Umbilical cord (tissue), 1 donor: ENCODE measurements around the gene ZSCAN5C. TPM values are rescaled to one million over a fixed set of nuclear protein-coding genes. Genes with fewer than 3 reads are reported as not detected.

ENCODE experiments used
- total RNA-seq: library from RNA; depleted of rRNA; stranded (reverse); fragments of >200 nt; gene quantifications from one replicate; pipeline ENCODE4 v1.2.3, GENCODE V29; 2014; ENCODE audit warnings: low replicate concordance; ENCODE audit not compliant: insufficient read depth

ZSCAN5C gene
- total RNA-seq, 1 donor from 2014 or later, result not detected

Other genes starting within 250 kb of the ZSCAN5C start
- gene NLRP5, start 215.5 kb upstream of the ZSCAN5C start, total RNA-seq, result 0.24 TPM
- gene ZNF787, start 81.0 kb upstream of the ZSCAN5C start, total RNA-seq, result 13.2 TPM
- gene ZNF444, start 61.0 kb upstream of the ZSCAN5C start, total RNA-seq, result 15.2 TPM
- not detected for gene GALP, start 26.3 kb upstream of the ZSCAN5C start, total RNA-seq
- gene ZSCAN5B, start 4.5 kb upstream of the ZSCAN5C start, total RNA-seq, result 7.2 TPM
- gene EDDM13, start 70.5 kb downstream of the ZSCAN5C start, total RNA-seq, result not detected
- 1.9 TPM for gene ZSCAN5A, start 112.6 kb downstream of the ZSCAN5C start, total RNA-seq
- 11.3 TPM for gene ZNF582, start 191.3 kb downstream of the ZSCAN5C start, total RNA-seq
- 25.3 TPM for gene ZNF583, start 202.1 kb downstream of the ZSCAN5C start, total RNA-seq